CD8-positive, alpha-beta memory T cell (primary cell): ENCODE results near the gene ABCA2. TPM values are rescaled to one million over a fixed set of nuclear protein-coding genes. Genes with fewer than 3 reads are reported as not detected.

Experiments used
- CTCF ChIA-PET: fragments of 350-600 bp; sonication (Branson Sonifier 250); formaldehyde crosslinking; loops from one replicate; lab custom pipeline; 2021; ENCODE audit warnings: antibody characterized with exemption; lab: Charles Lee
- POLR2A ChIA-PET: fragments of 350-600 bp; sonication (Branson Sonifier 250); formaldehyde crosslinking; loops from one replicate; lab custom pipeline; 2021; ENCODE audit warnings: antibody characterized with exemption; lab: Charles Lee
- DNase-seq, 5 donors: peaks; one replicate each; pipeline versions ENCODE4 v3.0.0 to v3.0.0-alpha.2; 2020 to 2022; ENCODE audit warnings: mixed read lengths in 1 of 5
- H3K27ac ChIP-seq: one replicate; pipeline ENCODE4 v1.7.0; 2013; ENCODE audit warnings: low read depth, mild to moderate bottlenecking, low read length, moderate library complexity
- H3K27me3 ChIP-seq: 2 replicates; pipeline ENCODE4 v1.7.0; 2013; ENCODE audit warnings: low read length, mild to moderate bottlenecking; ENCODE audit not compliant: insufficient read depth, poor library complexity, severe bottlenecking
- H3K36me3 ChIP-seq: 2 replicates; pipeline ENCODE4 v1.7.0; 2013; ENCODE audit warnings: mild to moderate bottlenecking, low read length, moderate library complexity; ENCODE audit not compliant: insufficient read depth
- H3K4me1 ChIP-seq: 2 replicates; pipeline ENCODE4 v1.7.0; 2013; ENCODE audit warnings: mild to moderate bottlenecking, low read length, moderate library complexity; ENCODE audit not compliant: insufficient read depth
- H3K4me3 ChIP-seq: 2 replicates; pipeline ENCODE4 v1.7.0; 2013; ENCODE audit warnings: mild to moderate bottlenecking, low read length
- H3K9me3 ChIP-seq: 2 replicates; pipeline ENCODE4 v1.7.0; 2013; ENCODE audit warnings: mild to moderate bottlenecking, low read length
- H3K27ac Mint-ChIP-seq, 8 donors: one replicate each; pipeline ENCODE4 v1.8.0; 2020 to 2021; ENCODE audit warnings: mixed read lengths in 8 of 8, mild to moderate bottlenecking in 6 of 8, inconsistent platforms in 3 of 8, moderate library complexity in 3 of 8
- H3K27me3 Mint-ChIP-seq, 2 donors: one replicate each; pipeline ENCODE4 v1.8.0; 2020 to 2021; ENCODE audit warnings: mixed read lengths in 2 of 2, mild to moderate bottlenecking in 1 of 2, moderate library complexity in 1 of 2
- H3K36me3 Mint-ChIP-seq, 3 donors: one replicate each; pipeline ENCODE4 v1.8.0; 2020 to 2021; ENCODE audit warnings: mixed read lengths in 3 of 3, inconsistent platforms in 1 of 3, mild to moderate bottlenecking in 1 of 3
- H3K4me1 Mint-ChIP-seq, 3 donors: one replicate each; pipeline ENCODE4 v1.8.0; 2020 to 2021; ENCODE audit warnings: mixed read lengths in 3 of 3, inconsistent platforms in 1 of 3, mild to moderate bottlenecking in 1 of 3
- H3K4me3 Mint-ChIP-seq, 7 donors: one replicate each; pipeline ENCODE4 v1.8.0; 2020 to 2021; ENCODE audit warnings: mixed read lengths in 7 of 7, mild to moderate bottlenecking in 6 of 7, moderate library complexity in 4 of 7, inconsistent platforms in 2 of 7
- H3K9me3 Mint-ChIP-seq, 5 donors: one replicate each; pipeline ENCODE4 v1.8.0; 2020 to 2022; ENCODE audit warnings: mixed read lengths in 5 of 5, mild to moderate bottlenecking in 3 of 5, moderate library complexity in 2 of 5, inconsistent platforms in 1 of 5
- polyA plus RNA-seq: library from polyadenylated mRNA; unstranded; fragments of 300-500 nt; fragmentation: Illumina TruSeq; gene quantifications from one replicate; pipeline ENCODE4 v1.2.3, GENCODE V29; 2021
- total RNA-seq, 2 experiments: library from RNA; stranded (reverse); gene quantifications; one replicate each; pipeline ENCODE4 v1.2.3, GENCODE V29; 2021

Gene ABCA2
- total and polyA plus RNA-seq, 3 experiments from 2014 or later: 15.9 to 20.7 (median 20.2) TPM

DNA sequence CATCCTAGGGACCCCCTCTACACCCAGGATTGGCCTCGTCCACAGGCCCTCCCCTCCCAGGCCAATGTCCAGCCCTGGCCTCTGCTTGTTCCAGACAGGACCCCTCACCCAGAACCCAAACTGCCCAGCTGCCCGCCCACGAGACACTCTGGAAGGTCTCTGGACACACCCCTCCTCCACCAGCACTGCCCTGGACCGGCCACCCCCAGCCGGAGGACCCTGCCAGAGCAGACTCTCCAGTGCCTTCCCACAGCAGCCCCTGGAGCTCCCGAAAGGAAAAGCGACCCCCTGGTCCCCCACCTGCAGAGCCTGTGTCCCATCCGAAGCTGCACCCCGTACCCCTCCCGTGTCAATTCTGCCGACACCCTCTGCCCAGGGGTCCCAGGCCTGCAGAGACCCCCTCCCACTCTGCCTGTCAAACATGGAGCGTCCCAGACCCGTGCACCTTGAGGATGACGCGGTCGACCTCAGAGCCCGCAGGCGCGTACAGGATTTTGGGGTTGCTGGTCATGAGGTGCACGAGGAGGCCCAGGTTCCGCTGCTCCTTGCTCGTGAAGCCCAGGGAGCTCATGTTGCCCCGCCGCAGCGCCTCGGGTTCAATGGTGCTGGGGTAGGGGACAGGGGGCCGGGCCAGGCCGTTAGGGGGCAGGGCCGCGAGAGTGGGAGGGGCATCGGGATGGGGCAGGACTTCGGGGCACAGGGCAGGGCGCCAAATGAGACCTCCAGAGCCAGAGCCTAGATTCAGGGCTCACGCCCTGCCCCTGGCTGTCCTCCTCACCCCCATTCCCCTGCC lies 8.0 kb downstream of the ABCA2 start:
- Histone ChIP-seq H3K4me1 (no peaks in the 10 kb centered on the region), H3K27me3 (no peaks in the 10 kb centered on the region), H3K36me3 (no peaks in the 10 kb centered on the region), H3K4me3 (no peak overlapping the region), H3K9me3 (no peaks in the 10 kb centered on the region), H3K27ac (no peak overlapping the region)
- ChIA-PET POLR2A (interaction anchor here (0.6 kb wide), 1 partner anchor 21 kb away, joined by 3 read pairs; no protein-coding TSS in a partner anchor), CTCF (interaction anchor here (0.7 to 5.7 kb wide), 4 partner anchors 9 to 72 kb away, joined by 3 to 34 read pairs (median 6); no protein-coding TSS in a partner anchor)
- Mint-ChIP-seq H3K27me3 (no peaks in the 10 kb centered on the region), H3K36me3 (peaks cover 0 to 34% (median 3%) of the 10 kb centered on the region in 3 donors), H3K4me3 (peak overlapping the region in 1 of 7 donors; percentile 59), H3K9me3 (no peaks in the 10 kb centered on the region), H3K4me1 (peaks cover 2 to 18% (median 5%) of the 10 kb centered on the region in 3 donors), H3K27ac (peak overlapping the region in 1 of 8 donors; percentile 43)
- DNase-seq: no peak

DNA sequence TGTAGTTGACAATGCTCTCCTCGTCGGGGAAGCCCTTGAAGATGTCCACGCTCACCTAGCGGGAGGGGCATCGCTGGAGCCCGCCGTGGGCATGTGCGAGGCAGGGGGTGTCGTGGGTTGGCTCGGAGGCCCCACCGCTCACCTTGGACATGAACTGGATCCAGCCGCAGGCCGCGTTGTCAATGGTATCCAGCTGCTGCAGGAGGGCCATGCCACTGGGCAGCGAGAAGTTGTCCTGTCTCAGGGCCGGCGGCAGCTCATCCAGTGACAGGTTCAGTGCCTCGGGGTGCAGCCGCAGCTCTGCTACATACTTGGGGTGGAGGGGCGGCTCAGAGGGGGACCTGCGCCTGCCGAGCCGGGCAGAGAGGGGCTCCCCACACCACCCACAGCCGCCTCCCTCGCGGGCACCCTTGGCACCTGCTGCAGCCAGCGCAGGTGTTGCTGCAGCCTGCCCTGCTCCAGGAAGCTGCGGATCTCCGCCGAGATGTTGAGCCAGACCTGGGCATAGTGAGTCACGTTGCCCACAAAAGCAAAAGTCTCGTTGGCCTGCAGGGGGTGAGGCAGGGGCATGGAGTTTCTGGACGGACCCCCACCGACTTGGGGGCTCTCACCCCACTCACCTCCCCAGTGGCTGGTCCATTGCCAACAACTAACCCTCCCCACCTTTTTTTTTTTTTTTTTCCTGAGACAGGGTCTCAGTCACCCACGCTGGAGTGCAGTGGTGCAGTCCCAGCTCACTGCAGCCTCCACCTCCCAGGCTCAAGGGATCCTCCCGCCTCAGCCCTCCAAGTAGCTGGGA lies 9.1 kb downstream of the ABCA2 start:
- Mint-ChIP-seq H3K36me3 (peaks cover 0 to 43% (median 3%) of the 10 kb centered on the region in 3 donors), H3K4me1 (peaks cover 2 to 9% (median 5%) of the 10 kb centered on the region in 3 donors), H3K27ac (no peak overlapping the region), H3K4me3 (no peak overlapping the region), H3K9me3 (no peaks in the 10 kb centered on the region), H3K27me3 (no peaks in the 10 kb centered on the region)
- no peak for DNase-seq
- ChIA-PET POLR2A (no interaction called here), CTCF (interaction anchor here (0.7 to 5.7 kb wide), 4 partner anchors 10 to 71 kb away, joined by 3 to 34 read pairs (median 6); no protein-coding TSS in a partner anchor)
- Histone ChIP-seq H3K27ac (no peak overlapping the region), H3K9me3 (no peaks in the 10 kb centered on the region), H3K4me1 (no peaks in the 10 kb centered on the region), H3K4me3 (no peak overlapping the region), H3K36me3 (no peaks in the 10 kb centered on the region), H3K27me3 (no peaks in the 10 kb centered on the region)

DNA sequence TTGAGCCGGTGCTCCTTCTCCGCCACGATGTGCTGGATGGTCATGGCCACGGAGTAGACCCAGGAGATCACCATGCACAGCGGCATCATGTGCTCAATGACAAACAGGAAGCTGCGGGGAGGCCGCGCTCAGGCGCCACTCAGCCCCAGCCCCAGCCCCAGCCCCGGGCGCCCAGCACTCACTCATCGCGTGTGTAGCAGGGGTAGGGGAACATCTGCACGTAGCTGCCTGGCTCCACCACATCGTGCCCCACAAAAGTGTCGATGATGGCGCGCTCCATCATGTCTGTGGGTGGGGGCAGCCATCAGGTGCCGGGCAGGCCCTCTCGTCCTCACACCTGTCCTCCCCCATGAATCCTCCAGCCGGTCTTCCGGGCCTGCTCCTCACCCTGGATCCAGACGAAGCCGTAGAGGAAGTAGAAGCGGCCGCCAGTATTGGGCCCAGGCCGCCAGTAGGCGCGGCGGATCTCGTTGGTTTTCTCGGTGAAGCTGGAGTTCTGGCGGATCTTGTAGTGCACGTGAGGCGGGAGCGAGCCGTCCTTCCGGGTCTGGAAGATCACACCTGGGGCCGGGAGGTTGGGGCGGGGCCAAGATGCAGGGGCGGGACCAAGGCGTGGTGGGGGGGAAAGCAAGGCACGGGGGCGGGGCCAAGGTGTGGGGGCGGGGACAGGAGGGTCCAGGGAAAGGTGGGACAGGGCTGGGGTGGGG lies 10.1 kb downstream of the ABCA2 start:
- Mint-ChIP-seq H3K27ac (peak overlapping the region in 1 of 8 donors; percentile 60), H3K4me1 (peaks cover 2 to 5% (median 4%) of the 10 kb centered on the region in 3 donors), H3K27me3 (no peaks in the 10 kb centered on the region), H3K4me3 (no peak overlapping the region), H3K9me3 (no peaks in the 10 kb centered on the region), H3K36me3 (peaks cover 0 to 46% (median 3%) of the 10 kb centered on the region in 3 donors)
- Histone ChIP-seq H3K36me3 (no peaks in the 10 kb centered on the region), H3K4me3 (no peak overlapping the region), H3K27me3 (no peaks in the 10 kb centered on the region), H3K9me3 (no peaks in the 10 kb centered on the region), H3K27ac (no peak overlapping the region), H3K4me1 (no peaks in the 10 kb centered on the region)
- CTCF ChIA-PET: interaction anchor here (1.0 to 2.3 kb wide), 2 partner anchors 11 to 12 kb away, joined by 3 to 9 read pairs; no protein-coding TSS in a partner anchor
- POLR2A ChIA-PET: no interaction called here
- DNase-seq: no peak

DNA sequence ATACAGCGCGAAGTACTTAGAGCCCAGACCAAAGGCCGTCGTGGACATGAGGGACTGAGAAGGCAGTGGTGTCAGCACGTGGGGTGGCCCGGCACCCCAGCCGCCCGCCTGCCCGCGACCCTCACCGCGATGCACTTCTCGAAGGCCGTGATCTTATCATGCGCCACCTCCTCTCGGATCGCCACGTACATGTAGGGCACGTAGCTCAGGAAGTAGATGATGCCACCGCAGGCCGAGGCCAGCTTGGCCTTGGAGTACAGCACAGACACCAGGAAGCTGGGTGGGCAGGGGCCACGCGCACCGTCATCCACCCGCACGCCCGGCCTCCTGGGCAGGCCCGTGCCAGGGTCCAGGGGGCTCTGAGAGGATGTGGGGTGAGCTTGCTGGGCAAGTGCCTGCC lies 11.0 kb downstream of the ABCA2 start:
- no peaks in the 10 kb centered on the region for H3K27me3 Mint-ChIP-seq
- H3K4me3 ChIP-seq: no peak overlapping the region
- H3K27ac ChIP-seq: no peak overlapping the region
- H3K4me1 ChIP-seq: no peaks in the 10 kb centered on the region
- ChIA-PET POLR2A (no interaction called here), CTCF (interaction anchor here (1.3 kb wide), 1 partner anchor 12 kb away, joined by 4 read pairs; no protein-coding TSS in a partner anchor)
- no peaks in the 10 kb centered on the region for H3K9me3 Mint-ChIP-seq
- H3K27me3 ChIP-seq: no peaks in the 10 kb centered on the region
- H3K27ac Mint-ChIP-seq: peak overlapping the region in 2 of 8 donors; percentile 54
- H3K4me3 Mint-ChIP-seq: no peak overlapping the region
- no peaks in the 10 kb centered on the region for H3K36me3 ChIP-seq
- no peak for DNase-seq
- H3K9me3 ChIP-seq: no peaks in the 10 kb centered on the region
- H3K36me3 Mint-ChIP-seq: peaks cover 0 to 50% (median 2%) of the 10 kb centered on the region in 3 donors
- H3K4me1 Mint-ChIP-seq: peaks cover under 1 to 4% (median 3%) of the 10 kb centered on the region in 3 donors

DNA sequence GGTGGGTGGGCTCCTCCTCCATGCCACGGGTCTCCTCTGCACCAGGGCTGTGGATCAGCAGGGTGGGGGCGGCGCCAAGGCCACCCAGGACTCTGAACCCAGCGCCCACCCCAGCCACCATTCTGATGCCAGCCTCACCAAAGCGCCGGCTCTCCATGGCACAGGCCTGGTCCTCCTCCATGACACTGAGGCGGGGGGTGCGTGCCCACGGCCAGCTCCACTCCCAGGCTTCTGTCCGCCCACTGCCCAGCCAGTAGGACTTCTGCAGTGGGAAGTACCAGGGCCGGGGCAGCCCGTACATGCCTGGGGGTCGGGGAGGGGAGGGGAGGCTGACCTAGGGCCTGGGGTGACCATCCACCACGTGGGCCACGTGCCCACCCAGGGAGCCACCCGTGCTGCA lies 11.6 kb downstream of the ABCA2 start:
- Histone ChIP-seq H3K27me3 (no peaks in the 10 kb centered on the region), H3K9me3 (no peaks in the 10 kb centered on the region), H3K4me3 (no peak overlapping the region), H3K36me3 (no peaks in the 10 kb centered on the region), H3K4me1 (no peaks in the 10 kb centered on the region), H3K27ac (no peak overlapping the region)
- Mint-ChIP-seq H3K27ac (peak overlapping the region in 1 of 8 donors; percentile 60), H3K4me1 (peaks cover 0 to 4% (median 0%) of the 10 kb centered on the region in 3 donors), H3K4me3 (no peak overlapping the region), H3K27me3 (no peaks in the 10 kb centered on the region), H3K36me3 (peaks cover 0 to 54% (median 0%) of the 10 kb centered on the region in 3 donors), H3K9me3 (no peaks in the 10 kb centered on the region)
- POLR2A ChIA-PET: no interaction called here
- CTCF ChIA-PET: interaction anchor here (1.3 kb wide), 1 partner anchor 12 kb away, joined by 4 read pairs; no protein-coding TSS in a partner anchor
- DNase-seq: no peak

DNA sequence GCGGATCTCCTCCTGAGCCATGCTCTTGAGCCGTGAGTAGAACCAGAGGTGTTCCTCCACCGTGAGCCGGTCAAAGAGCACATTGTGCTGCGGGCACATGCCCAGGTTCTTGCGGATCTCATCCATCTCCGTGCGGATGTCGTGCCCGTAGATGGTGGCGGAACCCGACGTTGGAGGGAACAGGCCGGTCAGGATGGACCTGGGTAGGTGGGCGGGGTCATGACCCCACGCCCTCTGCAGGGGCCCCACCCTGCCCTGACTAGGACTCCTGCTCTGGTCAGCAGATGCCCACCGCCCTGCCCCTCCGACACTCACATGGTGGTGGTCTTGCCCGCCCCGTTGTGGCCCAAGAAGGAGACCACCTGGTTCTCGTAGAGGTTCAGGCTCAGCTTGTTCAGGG lies 12.1 kb downstream of the ABCA2 start:
- Histone ChIP-seq H3K4me3 (no peak overlapping the region), H3K27me3 (no peaks in the 10 kb centered on the region), H3K4me1 (no peaks in the 10 kb centered on the region), H3K36me3 (no peaks in the 10 kb centered on the region), H3K27ac (no peak overlapping the region), H3K9me3 (no peaks in the 10 kb centered on the region)
- DNase-seq: no peak
- no peaks in the 10 kb centered on the region for H3K9me3 Mint-ChIP-seq
- H3K27ac Mint-ChIP-seq: no peak overlapping the region
- H3K4me3 Mint-ChIP-seq: no peak overlapping the region
- no peaks in the 10 kb centered on the region for H3K27me3 Mint-ChIP-seq
- POLR2A ChIA-PET: no interaction called here
- H3K36me3 Mint-ChIP-seq: peaks cover 0 to 57% (median 0%) of the 10 kb centered on the region in 3 donors
- CTCF ChIA-PET: interaction anchor here (1.3 kb wide), 1 partner anchor 13 kb away, joined by 4 read pairs; no protein-coding TSS in a partner anchor
- H3K4me1 Mint-ChIP-seq: peaks cover 0 to 4% (median 0%) of the 10 kb centered on the region in 3 donors

DNA sequence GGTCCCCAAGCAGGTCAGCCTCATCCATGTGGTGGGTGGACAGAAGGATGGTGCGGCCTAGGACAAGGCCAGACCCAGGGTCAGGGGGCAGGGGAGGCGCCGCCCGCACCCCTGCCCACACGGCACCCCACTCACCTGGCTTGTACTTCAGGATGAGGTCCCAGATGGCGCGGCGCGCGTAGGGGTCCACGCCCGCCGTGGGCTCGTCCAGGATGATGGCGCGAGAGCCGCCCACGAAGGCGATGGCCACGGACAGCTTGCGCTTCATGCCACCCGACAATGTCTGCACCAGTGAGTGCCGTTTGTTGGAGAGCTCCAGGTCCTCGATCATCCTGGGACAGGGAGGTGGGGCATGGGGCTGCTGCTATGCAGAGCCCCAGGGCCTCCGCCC lies 12.5 kb downstream of the ABCA2 start:
- H3K27ac ChIP-seq: no peak overlapping the region
- Mint-ChIP-seq H3K4me3 (no peak overlapping the region), H3K9me3 (no peaks in the 10 kb centered on the region), H3K27me3 (no peaks in the 10 kb centered on the region), H3K4me1 (peaks cover 0 to 4% (median 0%) of the 10 kb centered on the region in 3 donors), H3K36me3 (peaks cover 0 to 57% (median 0%) of the 10 kb centered on the region in 3 donors), H3K27ac (no peak overlapping the region)
- POLR2A ChIA-PET: no interaction called here
- H3K27me3 ChIP-seq: no peaks in the 10 kb centered on the region
- H3K4me3 ChIP-seq: no peak overlapping the region
- CTCF ChIA-PET: interaction anchor here (1.0 to 1.4 kb wide), 2 partner anchors 12 to 31 kb away, joined by 3 to 4 read pairs; no protein-coding TSS in a partner anchor
- H3K9me3 ChIP-seq: no peaks in the 10 kb centered on the region
- no peak for DNase-seq
- no peaks in the 10 kb centered on the region for H3K4me1 ChIP-seq
- no peaks in the 10 kb centered on the region for H3K36me3 ChIP-seq
